Progenitor cell of endocrine pancreas (in vitro differentiated cells): ENCODE results near the gene TRIM62. TPM values are rescaled to one million over a fixed set of nuclear protein-coding genes. Genes with fewer than 3 reads are reported as not detected.
A peak's percentile ranks its signal among the peaks of the same experiment; 100 is the strongest.

Source experiments
- DNase-seq: peaks from one replicate; pipeline ENCODE4 v3.0.0; 2021; ENCODE audit warnings: low spot score; ENCODE audit not compliant: unreplicated experiment
- H3K27ac Mint-ChIP-seq: 2 replicates; pipeline ENCODE4 v1.8.0; 2021; ENCODE audit warnings: mild to moderate bottlenecking, moderate library complexity, mixed read lengths
- H3K27me3 Mint-ChIP-seq: 2 replicates; pipeline ENCODE4 v1.8.0; 2021; ENCODE audit warnings: mixed read lengths
- H3K36me3 Mint-ChIP-seq: 2 replicates; pipeline ENCODE4 v1.8.0; 2022; ENCODE audit warnings: mixed read lengths; ENCODE audit not compliant: insufficient read depth
- H3K4me1 Mint-ChIP-seq: 2 replicates; pipeline ENCODE4 v1.8.0; 2021; ENCODE audit warnings: low read depth, mixed read lengths
- H3K4me3 Mint-ChIP-seq: 2 replicates; pipeline ENCODE4 v1.8.0; 2021; ENCODE audit warnings: low read depth, mild to moderate bottlenecking, moderate library complexity, mixed read lengths
- H3K9me3 Mint-ChIP-seq: 2 replicates; pipeline ENCODE4 v1.8.0; 2021; ENCODE audit warnings: low read depth, mixed read lengths
- CTCF ChIP-seq: fragments of 200-600 bp; sonication (generic); IDR thresholded peaks from one replicate; pipeline ENCODE4 v1.5.0; 2021; ENCODE audit warnings: antibody characterized with exemption, mild to moderate bottlenecking; ENCODE audit not compliant: unreplicated experiment
- total RNA-seq: library from RNA; stranded (reverse); gene quantifications from 2 replicates; pipeline ENCODE4 v1.2.1, GENCODE V29; 2021

TRIM62 gene
- total RNA-seq, 1 donor from 2014 or later = 7.4 TPM

DNA sequence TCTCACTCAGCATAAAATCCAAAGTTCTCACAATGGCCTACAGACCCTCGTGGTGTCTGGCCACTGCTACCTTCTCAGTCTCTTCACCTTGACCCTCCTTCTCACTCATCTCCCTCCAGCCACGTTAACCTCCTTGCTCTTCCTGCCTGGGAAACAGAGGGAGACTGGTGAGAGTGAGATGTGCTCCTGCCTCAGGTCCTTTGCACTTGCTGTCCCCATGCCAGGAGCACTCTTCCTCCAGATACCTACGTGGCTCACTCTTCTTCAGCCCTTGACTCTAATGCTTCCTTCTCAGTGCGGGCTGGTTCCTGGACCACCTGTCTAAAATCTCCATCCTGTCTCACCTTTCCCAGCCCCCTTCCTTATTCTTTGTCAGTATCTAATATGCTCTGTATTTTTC is 24.7 kb downstream of the TRIM62 start:
- peaks cover 2% of the 10 kb centered on the region for H3K4me1 Mint-ChIP-seq
- H3K9me3 Mint-ChIP-seq = no peaks in the 10 kb centered on the region
- no peak overlapping the region for H3K4me3 Mint-ChIP-seq
- no peak for TF ChIP-seq CTCF
- no peak for DNase-seq
- H3K27ac Mint-ChIP-seq = no peak overlapping the region
- peaks cover 2% of the 10 kb centered on the region for H3K27me3 Mint-ChIP-seq
- no peaks in the 10 kb centered on the region for H3K36me3 Mint-ChIP-seq

DNA sequence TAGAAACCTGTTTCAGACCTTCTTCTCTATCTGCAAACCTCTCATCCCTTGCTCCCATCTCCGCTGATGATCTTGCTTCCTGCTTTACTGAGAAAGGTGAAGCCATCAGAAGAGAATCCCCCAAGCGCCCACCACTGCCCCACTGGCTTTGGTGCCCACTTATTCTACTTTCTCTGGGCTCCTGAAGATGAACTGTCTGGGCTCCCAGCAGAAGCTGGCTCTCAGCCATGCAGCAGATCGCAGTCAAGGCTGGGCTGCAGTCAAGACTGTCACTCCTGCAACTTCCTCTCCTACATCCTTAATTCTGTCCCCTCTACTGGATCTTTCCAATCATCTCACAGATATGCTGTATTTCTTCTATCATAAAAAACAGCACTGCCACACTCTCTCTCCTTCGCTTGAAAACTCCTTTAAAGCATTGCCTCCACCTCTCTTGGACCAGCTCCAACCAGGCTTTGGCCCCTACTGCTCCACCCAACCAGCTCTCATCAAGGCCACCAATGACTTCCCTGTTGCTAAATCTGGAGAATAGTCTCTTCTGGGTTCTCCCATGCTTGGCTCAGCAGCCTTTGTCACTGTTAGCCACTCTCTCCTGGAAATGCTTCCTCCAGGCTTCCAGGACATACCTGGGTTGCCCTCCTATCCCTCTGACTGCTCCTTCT is 25.8 kb downstream of the TRIM62 start:
- TF ChIP-seq CTCF = no peak
- Mint-ChIP-seq H3K9me3 (no peaks in the 10 kb centered on the region), H3K27me3 (peaks cover 2% of the 10 kb centered on the region), H3K36me3 (no peaks in the 10 kb centered on the region), H3K4me3 (no peak overlapping the region), H3K27ac (no peak overlapping the region), H3K4me1 (peaks cover 4% of the 10 kb centered on the region)
- DNase-seq = no peak

DNA sequence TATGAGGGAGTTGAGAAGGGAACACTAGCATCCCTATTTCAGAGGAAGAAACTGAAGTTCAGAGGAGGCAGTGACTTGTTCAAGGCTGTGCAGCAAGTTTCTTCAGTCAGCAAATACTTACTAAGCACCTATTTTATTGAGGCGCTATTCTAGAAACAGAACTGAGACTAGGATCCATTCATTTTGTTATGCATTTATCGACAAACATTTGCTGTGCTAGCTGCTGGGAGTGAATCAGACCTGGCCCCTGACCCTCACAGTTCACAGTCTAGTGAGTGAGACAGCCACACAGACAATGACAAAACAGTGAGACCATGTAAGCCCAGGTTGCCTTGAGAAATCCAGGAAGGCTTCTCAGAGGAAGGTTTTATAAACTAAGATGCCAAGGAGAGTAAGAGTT is 28.2 kb downstream of the TRIM62 start:
- Mint-ChIP-seq H3K4me1 (peaks cover 17% of the 10 kb centered on the region), H3K27ac (no peak overlapping the region)
- TF ChIP-seq CTCF = no peak

DNA sequence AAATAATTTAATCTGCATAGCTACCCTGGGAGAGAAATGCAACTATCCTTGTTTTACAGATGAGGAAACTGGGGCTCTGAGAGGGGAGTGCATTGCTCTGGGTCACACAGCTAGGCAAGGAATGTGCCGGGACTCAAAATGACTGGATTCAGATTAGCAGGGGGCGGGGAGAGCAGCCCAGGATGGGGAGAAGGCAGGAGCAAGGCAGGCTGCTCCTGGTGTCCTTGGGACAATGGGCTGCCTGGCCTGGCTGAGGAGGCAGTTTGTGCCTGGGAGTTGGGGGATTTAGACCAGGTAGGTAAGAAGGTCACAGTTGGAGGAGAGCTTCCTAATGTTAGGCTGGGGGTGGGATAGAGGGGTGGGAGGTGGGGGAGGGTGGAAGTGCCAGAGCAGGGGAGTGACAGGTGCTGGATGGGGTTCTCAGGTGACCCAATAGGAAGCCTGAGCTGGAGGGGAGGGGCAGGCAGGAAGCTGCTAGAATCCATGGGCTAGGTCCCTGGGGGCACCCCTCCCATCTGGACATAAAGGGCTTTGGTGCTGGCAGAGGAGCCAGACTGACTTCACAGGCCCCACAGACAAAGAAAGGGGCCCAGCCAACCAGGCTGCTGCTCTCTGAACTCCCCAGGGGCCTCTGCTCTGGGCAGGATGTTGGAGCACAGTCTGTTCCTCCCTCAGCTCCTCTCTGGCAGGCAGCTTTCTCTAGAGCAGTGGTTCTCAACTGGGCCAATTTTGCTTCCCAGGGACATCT is 29.0 kb downstream of the TRIM62 start:
- Mint-ChIP-seq H3K27ac (peak overlapping the region; percentile 72), H3K4me1 (peaks cover 17% of the 10 kb centered on the region), H3K36me3 (no peaks in the 10 kb centered on the region), H3K4me3 (no peak overlapping the region), H3K9me3 (no peaks in the 10 kb centered on the region), H3K27me3 (no peaks in the 10 kb centered on the region)
- TF ChIP-seq CTCF = no peak
- DNase-seq = no peak

More for the DNA sequence above, 28.2 kb downstream of the TRIM62 start:
- H3K27me3 Mint-ChIP-seq = no peaks in the 10 kb centered on the region
- no peak overlapping the region for H3K4me3 Mint-ChIP-seq
- no peaks in the 10 kb centered on the region for H3K36me3 Mint-ChIP-seq
- no peaks in the 10 kb centered on the region for H3K9me3 Mint-ChIP-seq
- no peak for DNase-seq

GRCh38 chr1:33151116-33151515 is 30.7 kb downstream of the TRIM62 start:
- Mint-ChIP-seq H3K27ac (peak overlapping the region; percentile 90), H3K27me3 (no peaks in the 10 kb centered on the region), H3K9me3 (no peaks in the 10 kb centered on the region), H3K4me1 (peaks cover 17% of the 10 kb centered on the region), H3K4me3 (no peak overlapping the region), H3K36me3 (no peaks in the 10 kb centered on the region)
- no peak for DNase-seq
- no peak for TF ChIP-seq CTCF
